OCI-LY7 (cell line): ENCODE data around the gene NIT2.

Source experiments
- CTCF ChIP-seq: fragments of 200-600 bp; sonication (generic); conservative IDR thresholded peaks from 2 replicates; pipeline ENCODE4 v1.5.1; 2014; ENCODE audit warnings: mild to moderate bottlenecking, antibody characterized with exemption, low read length, moderate library complexity, mixed read lengths
- EZH2phosphoT487 ChIP-seq: fragments of 200-600 bp; sonication (generic); IDR thresholded peaks from 2 replicates; pipeline ENCODE4 v1.6.1; 2018; ENCODE audit warnings: low read depth, borderline replicate concordance, mild to moderate bottlenecking, mixed run types, antibody characterized with exemption, low read length, moderate library complexity, mixed read lengths

DNA sequence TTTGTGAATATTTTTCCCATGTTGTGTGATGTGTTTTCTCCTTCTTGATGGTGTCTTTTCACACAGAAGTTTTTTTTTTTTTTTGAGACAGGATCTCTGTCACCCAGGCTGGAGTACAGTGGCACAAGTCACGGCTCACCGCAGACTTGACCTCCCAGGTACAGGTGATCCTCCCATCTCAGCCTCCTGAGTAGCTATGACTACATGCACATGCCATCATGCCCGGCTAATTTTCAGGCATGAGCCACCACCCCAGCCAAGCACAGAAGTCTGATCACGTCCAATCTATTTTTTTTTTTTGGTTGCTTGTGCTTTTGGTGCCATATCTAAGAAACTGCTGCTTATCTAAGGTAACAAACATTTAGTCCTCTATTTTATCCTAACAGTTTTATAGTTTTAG is 41.7 kb downstream of the NIT2 start:
- TF ChIP-seq EZH2phosphoT487 (no peak), CTCF (no peak)
